T1000 (cell line): Measurements from ENCODE around the gene PAFAH1B2.
"Not testable (repeated sequence)": the region's sequence is repeated elsewhere in the genome, so short reads cannot be mapped to it uniquely, and the experiment has no call there.

ENCODE experiments used
- DNase-seq: peaks from one replicate; lab custom pipeline; 2025; ENCODE audit warnings: mixed read lengths; lab: John Stamatoyannopoulos, UW

The PAFAH1B2 gene

DNA sequence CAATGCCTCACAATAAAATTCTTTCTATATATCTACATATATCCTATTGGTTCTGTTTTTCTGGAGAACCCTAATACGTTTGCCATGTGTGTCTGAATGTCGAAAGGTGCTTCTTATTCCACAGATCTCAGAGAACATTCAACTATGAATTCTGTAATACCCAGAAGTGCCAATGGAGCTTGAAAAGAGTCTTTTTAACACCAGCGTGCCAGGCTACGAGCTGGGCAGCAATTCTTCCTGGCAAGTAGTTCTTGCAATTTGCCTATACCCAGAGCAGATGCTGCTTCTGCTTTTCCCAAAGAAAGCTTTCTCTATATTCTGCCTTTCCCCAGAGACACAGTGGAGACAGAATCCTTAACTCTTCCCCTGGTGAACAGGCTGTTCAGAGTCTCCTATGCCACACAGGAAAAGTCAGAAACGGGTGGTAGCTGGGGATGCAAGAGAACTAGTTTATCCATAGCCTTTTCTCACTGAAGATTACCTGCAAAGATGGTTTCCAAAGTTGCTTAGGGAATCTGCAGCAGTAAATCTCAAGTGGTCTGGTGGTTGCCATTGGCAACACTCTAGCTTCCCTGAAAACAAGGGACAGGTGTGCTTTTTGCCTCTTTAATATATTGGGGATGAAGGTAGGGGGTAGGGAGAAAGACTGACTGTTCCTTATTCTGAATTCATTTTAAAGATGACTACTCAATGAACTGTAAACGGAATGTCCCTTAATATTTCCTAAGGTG lies 16.8 kb upstream of the PAFAH1B2 start:
- no peak for DNase-seq

- no peak for DNase-seq
Observed at GRCh38 chr11:117128289-117128688, 15.8 kb upstream of the PAFAH1B2 start.

DNA sequence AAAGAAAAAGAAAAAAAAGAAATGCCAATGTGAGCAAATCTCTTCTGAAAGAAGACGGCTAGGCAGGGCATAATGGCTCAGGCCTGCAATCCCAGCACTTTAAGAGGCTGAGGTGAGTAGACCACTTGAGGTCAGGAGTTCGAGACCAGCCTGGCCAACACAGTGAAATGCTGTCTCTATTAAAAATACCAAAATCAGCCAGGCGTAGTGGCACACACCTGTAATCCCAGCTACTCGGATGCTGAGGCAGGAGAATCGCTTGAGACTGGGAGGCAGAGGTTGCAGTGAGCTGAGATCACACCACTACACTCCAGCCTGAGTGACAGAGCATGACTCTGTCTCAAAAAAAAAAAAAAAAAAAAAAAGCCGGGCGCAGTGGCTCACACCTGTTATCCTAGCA lies 13.7 kb upstream of the PAFAH1B2 start:
- not testable (repeated sequence) for DNase-seq

DNA sequence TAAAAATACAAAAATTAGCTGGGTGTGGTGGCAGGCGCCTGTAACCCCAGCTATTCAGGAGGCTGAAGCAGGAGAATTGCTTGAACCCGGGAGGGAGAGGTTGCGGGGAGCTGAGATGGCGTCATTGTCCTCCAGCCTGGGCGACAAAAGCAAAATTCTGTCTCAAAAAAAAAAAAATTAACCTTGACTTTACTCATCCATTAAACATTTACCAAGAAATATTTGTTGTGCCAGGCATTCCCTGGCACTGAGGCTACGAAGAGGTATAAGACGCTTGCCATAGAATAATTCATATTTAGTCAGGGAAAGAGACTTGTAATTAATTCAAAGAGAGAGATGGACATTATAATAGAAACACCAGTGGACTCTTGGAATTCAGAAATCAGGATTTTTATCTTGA lies 13.2 kb upstream of the PAFAH1B2 start:
- no peak for DNase-seq

- no peak for DNase-seq
Observed at GRCh38 chr11:117134431-117134830, 9.7 kb upstream of the PAFAH1B2 start.

GRCh38 chr11:117134979-117135378 lies 9.1 kb upstream of the PAFAH1B2 start:
- DNase-seq, result not testable (repeated sequence)

DNA sequence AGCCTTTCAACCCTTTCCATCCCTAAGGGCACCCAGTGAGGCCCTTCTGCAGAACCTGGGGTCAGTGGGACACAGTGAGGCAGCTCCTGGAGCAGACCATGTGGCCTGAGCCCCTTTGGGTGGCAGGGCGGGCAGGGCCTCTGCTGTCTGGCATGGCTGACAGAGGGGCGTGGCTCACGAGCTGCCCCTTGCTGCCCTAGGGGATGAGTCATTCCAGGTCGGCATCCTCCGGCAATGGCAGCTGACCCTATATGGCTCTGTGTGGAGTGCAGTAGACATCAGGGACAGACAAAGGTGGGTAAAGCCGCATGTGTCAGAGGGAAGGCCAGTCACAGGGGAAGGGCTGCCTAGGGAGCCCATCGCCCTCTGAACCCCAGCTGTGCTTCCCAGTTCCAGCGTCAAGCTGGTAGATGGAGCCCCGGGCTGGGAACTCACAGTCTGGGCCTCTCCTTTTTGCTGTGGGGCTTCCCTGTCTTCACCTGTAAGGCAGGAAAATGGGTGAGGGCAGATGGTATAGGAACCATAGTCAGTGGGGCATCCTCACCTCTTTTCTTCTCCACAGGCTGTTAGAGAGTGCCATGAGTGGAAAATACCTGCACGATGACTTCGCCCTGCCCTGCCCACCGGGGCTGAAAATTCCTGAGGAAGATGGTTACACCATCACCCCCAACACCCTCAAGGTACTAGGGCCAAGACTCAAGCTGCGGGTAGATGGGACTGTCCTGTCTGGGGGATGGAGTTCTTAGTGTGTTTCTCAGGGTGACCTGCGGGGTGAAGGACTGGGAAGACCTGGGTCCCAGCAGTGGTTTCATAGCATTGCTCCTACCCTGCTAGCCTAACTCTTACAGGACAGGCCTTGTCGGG lies 6.6 kb upstream of the PAFAH1B2 start:
- not testable (repeated sequence) for DNase-seq

DNA sequence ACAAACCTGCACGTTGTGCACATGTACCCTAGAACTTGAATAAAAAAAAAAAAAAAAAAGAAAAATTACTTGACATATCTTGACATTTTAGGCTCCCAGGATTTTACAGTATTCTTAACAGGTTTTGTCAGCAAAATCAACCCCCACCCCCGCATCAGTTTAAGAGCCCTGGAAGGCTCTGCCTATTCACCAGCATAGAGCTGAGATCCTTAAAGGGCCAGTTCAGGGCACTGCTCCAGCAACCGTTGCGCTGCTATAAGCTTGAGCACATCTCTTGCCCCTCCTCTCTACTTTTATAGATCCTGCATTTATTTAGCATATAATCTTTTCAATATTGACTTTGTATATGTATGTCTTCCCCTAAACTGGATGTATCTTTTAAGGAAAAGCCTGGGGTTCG lies 697 bp upstream of the PAFAH1B2 start:
- DNase-seq, result no peak

- no peak for DNase-seq
Observed at GRCh38 chr11:117144477-117145392, 648 bp downstream of the PAFAH1B2 start.

DNA sequence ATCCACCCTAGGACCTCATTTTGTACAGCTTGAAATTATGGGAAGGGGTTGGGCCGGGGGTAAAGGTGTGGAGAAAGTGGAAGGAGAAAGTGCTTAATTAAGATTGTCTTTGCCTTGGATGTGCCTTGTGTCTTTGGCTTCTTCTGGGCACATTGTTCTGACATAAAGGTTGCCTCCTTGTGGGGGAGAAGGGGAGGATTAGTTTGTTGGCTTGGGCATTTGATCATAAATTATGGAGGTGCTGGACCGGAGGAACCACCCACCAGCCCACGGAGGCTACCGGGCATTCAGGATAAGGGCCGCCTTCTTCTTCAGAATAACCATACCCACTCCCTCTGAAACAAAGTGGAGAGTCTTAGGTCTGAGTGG lies 1.3 kb downstream of the PAFAH1B2 start:
- DNase-seq, result no peak

- no peak for DNase-seq
Observed at GRCh38 chr11:117146521-117146920, 2.4 kb downstream of the PAFAH1B2 start.

DNA sequence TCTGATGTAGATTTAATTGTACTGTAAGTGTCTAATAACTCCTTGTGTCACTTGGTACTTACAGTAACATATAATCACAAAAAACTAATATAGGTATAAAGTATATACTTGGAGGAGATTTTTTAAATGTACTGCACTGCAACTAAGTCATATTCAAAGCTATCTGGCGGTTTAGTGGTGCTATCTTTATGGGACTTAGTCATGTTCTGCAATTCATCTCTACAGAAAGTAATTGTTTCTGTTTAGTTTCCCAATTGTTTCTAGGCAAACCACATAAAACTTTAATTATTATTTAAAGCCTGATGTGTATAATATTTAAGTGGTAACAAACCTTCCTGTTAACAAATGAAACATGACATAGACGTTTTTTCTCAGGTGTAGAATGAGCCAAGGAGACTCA lies 8.0 kb downstream of the PAFAH1B2 start:
- no peak for DNase-seq

GRCh38 chr11:117154468-117154867 lies 10.4 kb downstream of the PAFAH1B2 start:
- no peak for DNase-seq

DNA sequence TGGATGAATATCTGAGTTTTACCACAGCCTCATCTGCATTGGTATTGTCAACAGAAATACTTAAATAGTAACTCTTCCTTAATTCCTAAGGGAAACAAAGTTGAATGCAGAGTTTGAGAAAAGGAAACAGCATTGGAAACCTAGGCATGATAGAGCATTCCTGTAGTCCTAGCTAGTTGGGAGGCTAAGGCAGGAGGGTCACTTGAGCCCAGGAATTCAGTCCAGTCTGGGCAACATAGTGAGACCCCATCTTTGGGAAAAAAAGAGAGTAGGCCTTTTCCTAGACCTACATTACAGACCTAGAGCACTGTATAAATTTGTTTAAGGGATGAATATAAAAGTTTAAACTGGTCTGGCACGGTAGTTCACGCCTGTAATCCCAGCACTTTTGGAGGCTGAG lies 13.4 kb downstream of the PAFAH1B2 start:
- DNase-seq, result no peak

DNA sequence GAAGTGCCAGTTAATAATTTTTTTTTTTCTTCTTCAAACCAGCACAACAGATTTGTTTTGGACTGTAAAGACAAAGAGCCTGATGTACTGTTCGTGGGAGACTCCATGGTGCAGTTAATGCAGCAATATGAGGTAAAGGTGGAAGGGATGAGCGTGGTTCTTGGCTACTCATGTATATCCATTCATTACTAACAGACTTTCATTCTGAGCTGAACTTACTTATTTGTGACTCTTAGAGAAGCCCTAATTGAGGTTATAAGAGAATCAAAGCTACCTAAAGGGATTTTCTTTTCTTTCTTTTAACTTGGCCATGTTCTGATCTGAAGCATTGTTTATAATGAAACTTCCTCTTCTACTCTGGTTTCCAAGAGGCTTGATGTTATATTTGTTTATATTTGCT lies 15.8 kb downstream of the PAFAH1B2 start:
- no peak for DNase-seq

GRCh38 chr11:117160826-117161225 lies 16.7 kb downstream of the PAFAH1B2 start:
- DNase-seq, result no peak

DNA sequence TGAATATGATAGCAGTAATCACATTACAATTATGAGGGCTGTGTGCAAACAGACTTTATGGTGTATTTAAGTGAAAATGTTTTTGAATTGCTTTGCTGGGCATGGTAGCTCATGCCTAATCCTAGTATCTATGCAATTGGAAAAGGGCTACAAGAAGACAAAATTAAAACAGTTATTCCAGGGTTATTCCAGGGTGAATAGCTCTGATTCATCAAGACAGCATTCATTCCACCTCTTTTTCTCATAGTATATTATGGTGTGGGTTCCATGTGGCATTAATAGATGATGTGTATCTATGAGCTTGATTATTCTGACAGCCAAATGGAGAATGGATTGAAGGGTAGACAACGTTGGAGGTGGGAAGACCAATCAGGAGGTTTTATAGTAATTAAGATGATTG lies 22.4 kb downstream of the PAFAH1B2 start:
- DNase-seq, result no peak

DNA sequence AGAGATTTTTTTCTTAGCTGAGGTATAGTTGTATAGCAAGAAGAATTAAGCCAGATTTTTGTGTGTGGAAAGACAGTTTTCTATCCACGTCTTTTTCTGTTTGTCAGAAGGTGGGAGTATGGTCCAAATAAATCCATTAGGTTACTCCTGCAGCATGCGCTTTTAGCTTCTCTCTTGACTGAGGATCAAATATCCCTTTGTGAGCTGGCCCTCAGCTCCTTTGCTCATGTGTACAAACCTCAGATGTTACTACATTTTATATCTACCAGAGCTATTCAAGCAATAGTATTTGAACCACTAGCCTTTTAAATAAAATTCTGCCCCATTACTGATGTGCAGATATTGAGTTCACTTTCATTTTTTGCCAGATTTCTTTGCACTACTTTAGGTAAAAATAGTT lies 25.6 kb downstream of the PAFAH1B2 start:
- no peak for DNase-seq

GRCh38 chr11:117170210-117170609 lies 26.1 kb downstream of the PAFAH1B2 start:
- DNase-seq, result no peak

DNA sequence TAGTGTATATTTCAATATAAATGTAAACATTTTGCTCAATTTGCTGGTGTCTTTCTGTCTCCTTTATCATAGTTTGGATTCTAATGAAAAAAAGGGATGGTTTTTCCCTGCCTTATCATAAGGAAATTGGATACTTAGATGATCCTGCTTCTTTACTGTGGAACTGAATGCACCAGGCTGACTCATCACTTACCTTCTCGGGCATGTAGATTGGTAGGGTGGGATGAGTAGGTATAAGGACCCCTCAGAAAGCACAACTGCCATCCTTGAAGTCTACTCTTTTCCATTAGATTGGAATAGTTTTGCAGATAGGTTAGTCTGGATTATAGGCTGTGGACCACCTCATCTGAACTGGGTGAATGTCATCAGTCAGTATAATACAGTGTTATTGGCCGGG lies 26.9 kb downstream of the PAFAH1B2 start:
- DNase-seq, result no peak

DNA sequence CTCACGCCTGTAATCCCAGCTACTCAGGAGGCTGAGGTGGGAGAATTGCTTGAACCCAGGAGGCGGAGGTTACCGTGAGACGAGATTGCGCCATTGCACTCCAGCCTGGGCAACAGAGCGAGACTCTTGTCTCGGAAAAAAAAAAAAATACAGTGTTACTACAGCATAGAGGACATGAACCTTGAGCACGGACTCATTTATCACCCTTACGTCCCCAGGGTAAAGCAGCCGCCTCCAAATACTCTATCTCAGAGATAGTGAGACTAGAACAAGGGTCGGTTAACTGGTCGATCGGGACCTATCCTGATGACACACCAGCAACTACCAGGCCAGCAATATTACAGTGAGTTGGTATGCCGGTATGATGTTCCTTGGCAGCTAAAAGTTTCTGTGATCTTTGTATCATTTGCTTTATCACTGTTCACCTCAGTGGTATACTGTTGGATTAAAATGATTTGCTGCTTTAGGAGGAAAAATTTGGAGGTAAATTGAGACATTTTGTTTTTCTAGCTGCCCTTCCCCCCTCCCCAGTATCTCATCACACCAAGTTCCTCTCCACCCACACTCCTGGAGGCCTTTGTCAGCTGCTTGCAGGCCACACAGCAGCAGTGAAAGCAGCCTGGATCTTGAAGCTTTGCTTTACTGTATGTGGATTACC lies 27.4 kb downstream of the PAFAH1B2 start:
- DNase-seq, result no peak
